GM12878 (cell line): ENCODE data around the gene C1orf232. TPM values are rescaled to one million over a fixed set of nuclear protein-coding genes. Genes with fewer than 3 reads are reported as not detected.

ENCODE experiments used
- ATAC-seq: fragments of 200-7000 bp; cut with Tn5 transposase; 3 replicates; pipeline ENCODE4 v1.9.1; 2020; ENCODE audit warnings: mild to moderate bottlenecking, moderate library complexity
- BruUV-seq: library from RNA; stranded (reverse); fragments of 400-500 nt; replicated peaks from 2 replicates; lab custom pipeline; 2021; lab: Mats Ljungman, UMichigan
- CTCF ChIA-PET: fragments of 300-600 bp; sonication (Branson Sonifier 250); formaldehyde crosslinking; extraction: SDS; loops from one replicate; lab custom pipeline; 2021; ENCODE audit warnings: inconsistent platforms; lab: Yijun Ruan, JAX
- POLR2A ChIA-PET: fragments of 350-600 bp; formaldehyde crosslinking; extraction: SDS; loops from one replicate; lab custom pipeline; 2021; ENCODE audit warnings: inconsistent platforms; lab: Charles Lee
- RAD21 ChIA-PET: fragments of 300-600 bp; sonication (Branson Sonifier 250); formaldehyde crosslinking; loops from one replicate; lab custom pipeline; 2023; ENCODE audit warnings: antibody characterized with exemption; ENCODE audit not compliant: unreplicated experiment; lab: Charles Lee
- SMC1A ChIA-PET: fragments of 300-600 bp; sonication (Branson Sonifier 250); formaldehyde crosslinking; loops from one replicate; lab custom pipeline; 2023; ENCODE audit not compliant: unreplicated experiment, uncharacterized antibody; lab: Charles Lee
- DNase-seq: peaks from one replicate; pipeline ENCODE4 v3.0.0-alpha.2; 2011; ENCODE audit warnings: low read depth, low spot score
- FAIRE-seq: peaks from 3 replicates; lab custom pipeline; 2011; peaks lifted over from hg19 to GRCh38; lab: Jason Lieb, UNC
- H2AFZ ChIP-seq: 2 replicates; pipeline ENCODE4 v1.6.0; 2011; ENCODE audit warnings: low read depth, low read length, control low read depth; ENCODE audit not compliant: control insufficient read depth
- H3K27ac ChIP-seq: 2 replicates; pipeline ENCODE4 v1.5.1; 2011; ENCODE audit warnings: control low read depth; ENCODE audit not compliant: control insufficient read depth, insufficient read depth
- H3K27me3 ChIP-seq, 2 experiments: replicated peaks in 1 of 2; 2 replicates each; pipeline versions ENCODE4 v1.6.0 to v1.6.1; 2011; ENCODE audit warnings: low read length in 1 of 2; ENCODE audit not compliant: control insufficient read depth in 2 of 2, insufficient read depth in 2 of 2
- H3K36me3 ChIP-seq, 2 experiments: 2 replicates each; pipeline ENCODE4 v1.5.1; 2011; ENCODE audit warnings: low read length in 1 of 2; ENCODE audit not compliant: control insufficient read depth in 2 of 2, insufficient read depth in 2 of 2
- H3K4me1 ChIP-seq: 2 replicates; pipeline ENCODE4 v1.6.1; 2011; ENCODE audit warnings: mild to moderate bottlenecking, low read length, moderate library complexity, mixed read lengths; ENCODE audit not compliant: control insufficient read depth, insufficient read depth
- H3K4me2 ChIP-seq: 2 replicates; pipeline ENCODE4 v1.6.0; 2011; ENCODE audit warnings: control low read depth; ENCODE audit not compliant: control insufficient read depth, insufficient read depth
- H3K4me3 ChIP-seq: fragments of 200-600 bp; sonication (generic); 2 replicates; pipeline ENCODE4 v1.5.1; 2016
- H3K79me2 ChIP-seq: 2 replicates; pipeline ENCODE4 v1.6.0; 2011; ENCODE audit warnings: low read length; ENCODE audit not compliant: control insufficient read depth, insufficient read depth
- H3K9ac ChIP-seq: 2 replicates; pipeline ENCODE4 v1.8.0; 2011; ENCODE audit warnings: low read length, control low read depth, mixed read lengths; ENCODE audit not compliant: control insufficient read depth, insufficient read depth
- H3K9me3 ChIP-seq: replicated peaks from 3 replicates; pipeline ENCODE4 v1.5.1; 2011; ENCODE audit warnings: mild to moderate bottlenecking, low read length; ENCODE audit not compliant: control insufficient read depth, insufficient read depth
- H4K20me1 ChIP-seq: 2 replicates; pipeline ENCODE4 v1.6.0; 2011; ENCODE audit not compliant: control insufficient read depth, insufficient read depth
- BCL11A ChIP-seq: IDR thresholded peaks from 2 replicates; pipeline ENCODE4 v1.6.1; 2011; ENCODE audit warnings: low read depth, low read length
- PML ChIP-seq: IDR thresholded peaks from 2 replicates; pipeline ENCODE4 v1.6.1; 2012; ENCODE audit warnings: low read length, inconsistent platforms
- POLR2A ChIP-seq: IDR thresholded peaks from 2 replicates; pipeline ENCODE4 v1.6.1; 2011; ENCODE audit warnings: low read depth, mild to moderate bottlenecking, low read length
- PRDM15 ChIP-seq: fragments of 450-650 bp; formaldehyde crosslinking; IDR thresholded peaks from 2 replicates; pipeline ENCODE4 v1.4.0; 2020; ENCODE audit warnings: mild to moderate bottlenecking, moderate library complexity
- RBBP5 ChIP-seq: fragments of 200-600 bp; sonication (generic); conservative IDR thresholded peaks from 2 replicates; pipeline ENCODE4 v1.6.1; 2016
- SKIL ChIP-seq: fragments of 450-650 bp; IDR thresholded peaks from 2 replicates; pipeline ENCODE4 v1.6.1; 2017; ENCODE audit warnings: mild to moderate bottlenecking, low read depth, inconsistent platforms; ENCODE audit not compliant: poor library complexity, severe bottlenecking
- ZNF217 ChIP-seq: fragments of 450-650 bp; IDR thresholded peaks from 2 replicates; pipeline ENCODE4 v1.6.1; 2017; ENCODE audit warnings: antibody characterized with exemption, mild to moderate bottlenecking
- ZNF384 ChIP-seq: IDR thresholded peaks from 2 replicates; pipeline ENCODE4 v1.6.1; 2012; ENCODE audit warnings: low read depth, mild to moderate bottlenecking, low read length, improper control_type of control experiment, borderline replicate concordance
- WGBS: methylation state at CpG from one replicate; pipeline ENCODE4 v1.1.6; 2016; ENCODE audit warnings: low lambda C conversion rate; ENCODE audit not compliant: insufficient replicate concordance, insufficient coverage; ENCODE audit errors: missing lambda C conversion rate; 5-methylcytosine and 5-hydroxymethylcytosine counted together
- in situ Hi-C: fragments of 300-500 bp; cut with MboI; formaldehyde crosslinking; loops from 9 replicates; pipeline ENCODE4 v1.14.3; 2018; ENCODE audit warnings: mixed read lengths
- intact Hi-C: fragments of 100-400 bp; cut with micrococcal nuclease; formaldehyde crosslinking; loops from one replicate; pipeline ENCODE4 v1.14.2; 2022; ENCODE audit not compliant: unreplicated experiment
- polyA plus RNA-seq, 11 experiments: library from polyadenylated mRNA; depleted of rRNA in 4 of 11; unstranded in 6 of 11; stranded (reverse) in 5 of 11; fragments of >200 nt; fragmentation: Nextera tagmentation in 4 of 11; fragmentation: Illumina TruSeq in 1 of 11; extraction: Ambion mirVana in 4 of 11; extraction: Trizol in 1 of 11; gene quantifications; 1 replicate in 1 of 11; 2 replicates in 10 of 11; pipeline versions ENCODE4 v1.2.1 to v1.2.3, GENCODE V29; 2011 to 2016; ENCODE audit warnings: inconsistent platforms in 2 of 11, missing spikeins in 2 of 11, low read depth in 1 of 11
- total RNA-seq, 4 experiments: library from RNA; depleted of rRNA in 3 of 4; stranded (reverse); fragments of >200 nt in 3 of 4; fragmentation: Illumina TruSeq in 1 of 4; extraction: Trizol in 1 of 4; gene quantifications; 2 replicates each; pipeline versions ENCODE4 v1.2.1 to v1.2.3, GENCODE V29; 2013 to 2021
- TF ChIP-seq, protein P1 (sequence below): fragments of 450-650 bp; formaldehyde crosslinking; IDR thresholded peaks from 2 replicates; pipeline ENCODE4 v1.4.0; 2022; ENCODE audit warnings: mild to moderate bottlenecking, moderate library complexity

Gene C1orf232
- total and polyA plus RNA-seq, 10 of the 15 experiments (the other 5 are each of a cell fraction or from before 2014, with no cell fraction given), result not detected

DNA sequence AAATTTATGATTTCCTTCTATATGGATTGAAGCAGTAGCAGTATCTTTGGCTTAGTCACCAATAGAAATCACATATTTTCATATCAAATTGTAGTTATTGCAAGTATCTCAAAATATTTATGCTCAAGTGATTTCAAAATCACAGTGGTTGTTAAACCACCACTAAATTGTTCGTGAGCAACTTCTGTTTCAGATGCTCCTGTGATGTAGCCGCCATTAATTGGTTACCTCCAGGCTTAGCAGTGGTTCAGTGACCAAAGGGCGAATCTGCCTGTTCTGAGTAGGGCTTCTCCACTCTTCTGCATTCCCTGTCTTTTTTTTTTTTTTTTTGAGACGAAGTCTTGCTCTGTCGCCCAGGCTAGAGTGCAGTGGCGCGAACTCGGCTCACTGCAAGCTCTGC, 6.6 kb upstream of the C1orf232 start (continued):
- TF ChIP-seq, protein P1, sequence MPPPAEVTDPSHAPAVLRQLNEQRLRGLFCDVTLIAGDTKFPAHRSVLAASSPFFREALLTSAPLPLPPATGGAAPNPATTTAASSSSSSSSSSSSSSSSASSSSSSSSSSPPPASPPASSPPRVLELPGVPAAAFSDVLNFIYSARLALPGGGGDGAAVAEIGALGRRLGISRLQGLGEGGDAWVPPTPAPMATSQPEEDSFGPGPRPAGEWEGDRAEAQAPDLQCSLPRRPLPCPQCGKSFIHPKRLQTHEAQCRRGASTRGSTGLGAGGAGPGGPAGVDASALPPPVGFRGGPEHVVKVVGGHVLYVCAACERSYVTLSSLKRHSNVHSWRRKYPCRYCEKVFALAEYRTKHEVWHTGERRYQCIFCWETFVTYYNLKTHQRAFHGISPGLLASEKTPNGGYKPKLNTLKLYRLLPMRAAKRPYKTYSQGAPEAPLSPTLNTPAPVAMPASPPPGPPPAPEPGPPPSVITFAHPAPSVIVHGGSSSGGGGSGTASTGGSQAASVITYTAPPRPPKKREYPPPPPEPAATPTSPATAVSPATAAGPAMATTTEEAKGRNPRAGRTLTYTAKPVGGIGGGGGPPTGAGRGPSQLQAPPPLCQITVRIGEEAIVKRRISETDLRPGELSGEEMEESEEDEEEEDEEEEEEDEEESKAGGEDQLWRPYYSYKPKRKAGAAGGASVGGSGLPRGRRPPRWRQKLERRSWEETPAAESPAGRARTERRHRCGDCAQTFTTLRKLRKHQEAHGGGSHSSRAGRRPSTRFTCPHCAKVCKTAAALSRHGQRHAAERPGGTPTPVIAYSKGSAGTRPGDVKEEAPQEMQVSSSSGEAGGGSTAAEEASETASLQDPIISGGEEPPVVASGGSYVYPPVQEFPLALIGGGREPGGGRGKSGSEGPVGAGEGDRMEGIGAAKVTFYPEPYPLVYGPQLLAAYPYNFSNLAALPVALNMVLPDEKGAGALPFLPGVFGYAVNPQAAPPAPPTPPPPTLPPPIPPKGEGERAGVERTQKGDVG (CRISPR knock-in tag), result no peak

GRCh38 chr1:26171084-26172072, 2.6 kb upstream of the C1orf232 start, which contains the start of gene ZNF593OS:
Gene ZNF593OS (minus strand): TSS chr1:26171832. CDS start chr1:26171661, 171 bp downstream.
- H3K4me1 ChIP-seq, result peaks cover 7% of the 10 kb centered on the region
- no peaks in the 10 kb centered on the region; a peak in 1 of 4 replicates for H3K36me3 ChIP-seq
- DNase-seq (no peak), ATAC-seq (no peak), FAIRE-seq (no peak)
- POLR2A ChIA-PET, result interaction anchor here (0.6 kb wide), 1 partner anchor 309 kb away, joined by 4 read pairs; no protein-coding TSS in a partner anchor
- H3K79me2 ChIP-seq, result peaks cover 12% of the 10 kb centered on the region
- H3K27me3 ChIP-seq, result no peaks in the 10 kb centered on the region
- peak within 1 kb of the TSS; percentile 90 for H3K9ac ChIP-seq
- H2AFZ ChIP-seq, result no peak within 1 kb of the TSS
- CTCF ChIA-PET, result interaction anchor here (1.4 to 5.8 kb wide), 4 partner anchors 18 to 246 kb away, joined by 3 to 110 read pairs (median 8); partner anchors contain the start of genes CATSPER4 and CEP85
- SMC1A ChIA-PET, result interaction anchor here (0.6 to 1.1 kb wide), 3 partner anchors 63 to 546 kb away, joined by 3 read pairs; partner anchors contain the start of gene CEP85
- H3K9me3 ChIP-seq, result no peaks in the 10 kb centered on the region
- H3K27ac ChIP-seq, result peak within 1 kb of the TSS; percentile 79
- RAD21 ChIA-PET, result interaction anchor here (2.8 kb wide), 1 partner anchor 63 kb away, joined by 44 read pairs; the partner anchor contains the start of gene CEP85
- no peaks in the 10 kb centered on the region for H4K20me1 ChIP-seq
- intact Hi-C loops, result no loop called here
- peak within 1 kb of the TSS; percentile 97 for H3K4me3 ChIP-seq
- peak within 1 kb of the TSS; percentile 93 for H3K4me2 ChIP-seq
- in situ Hi-C loops, result loop anchor here (5.0 kb wide), 1 partner anchor 151 kb away; no protein-coding TSS in a partner anchor
- no peak for TF ChIP-seq ZNF384
- no peak for TF ChIP-seq SKIL
- TF ChIP-seq RBBP5, result no peak
- no peak for TF ChIP-seq PML
- TF ChIP-seq ZNF217, result no peak
- no peak for TF ChIP-seq BCL11A
- peak; percentile 38; the same call in 1 of the 2 replicates for TF ChIP-seq POLR2A
- no peak for TF ChIP-seq PRDM15
- no TSS peak for BruUV-seq
- WGBS, result 90% methylated on average over 34 of the region's 34 CpGs
